ENCODE measurements around the gene NAIP.
"Not testable (repeated sequence)": the region's sequence is repeated elsewhere in the genome, so short reads cannot be mapped to it uniquely, and the experiment has no call there.

DNA sequence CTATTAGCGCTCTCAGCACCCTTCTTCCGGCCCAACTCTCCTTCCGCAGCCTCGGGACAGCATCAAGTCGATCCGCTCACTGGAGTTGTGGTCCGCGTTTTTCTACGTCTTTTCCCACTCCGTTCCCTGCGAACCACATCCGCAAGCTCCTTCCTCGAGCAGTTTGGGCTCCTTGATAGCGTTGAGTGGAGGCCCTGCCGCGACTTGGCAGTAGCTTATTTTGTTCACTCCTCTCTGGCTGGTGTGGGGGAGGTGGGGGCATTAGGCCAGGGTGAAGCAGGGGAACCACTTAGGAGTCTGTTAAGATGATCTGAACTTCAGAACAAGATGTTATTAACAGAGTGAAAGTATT is 100.0 kb downstream of the NAIP start:
- TF ChIP-seq, protein P1, sequence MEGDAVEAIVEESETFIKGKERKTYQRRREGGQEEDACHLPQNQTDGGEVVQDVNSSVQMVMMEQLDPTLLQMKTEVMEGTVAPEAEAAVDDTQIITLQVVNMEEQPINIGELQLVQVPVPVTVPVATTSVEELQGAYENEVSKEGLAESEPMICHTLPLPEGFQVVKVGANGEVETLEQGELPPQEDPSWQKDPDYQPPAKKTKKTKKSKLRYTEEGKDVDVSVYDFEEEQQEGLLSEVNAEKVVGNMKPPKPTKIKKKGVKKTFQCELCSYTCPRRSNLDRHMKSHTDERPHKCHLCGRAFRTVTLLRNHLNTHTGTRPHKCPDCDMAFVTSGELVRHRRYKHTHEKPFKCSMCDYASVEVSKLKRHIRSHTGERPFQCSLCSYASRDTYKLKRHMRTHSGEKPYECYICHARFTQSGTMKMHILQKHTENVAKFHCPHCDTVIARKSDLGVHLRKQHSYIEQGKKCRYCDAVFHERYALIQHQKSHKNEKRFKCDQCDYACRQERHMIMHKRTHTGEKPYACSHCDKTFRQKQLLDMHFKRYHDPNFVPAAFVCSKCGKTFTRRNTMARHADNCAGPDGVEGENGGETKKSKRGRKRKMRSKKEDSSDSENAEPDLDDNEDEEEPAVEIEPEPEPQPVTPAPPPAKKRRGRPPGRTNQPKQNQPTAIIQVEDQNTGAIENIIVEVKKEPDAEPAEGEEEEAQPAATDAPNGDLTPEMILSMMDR (conservative IDR thresholded peaks at IDR 0.05), result not testable (repeated sequence)
- TF ChIP-seq EZH2 (IDR thresholded peaks at IDR 0.05; ENCODE audit: low read depth), result not testable (repeated sequence)
